Measurements from ENCODE around the gene C19orf25.

DNA sequence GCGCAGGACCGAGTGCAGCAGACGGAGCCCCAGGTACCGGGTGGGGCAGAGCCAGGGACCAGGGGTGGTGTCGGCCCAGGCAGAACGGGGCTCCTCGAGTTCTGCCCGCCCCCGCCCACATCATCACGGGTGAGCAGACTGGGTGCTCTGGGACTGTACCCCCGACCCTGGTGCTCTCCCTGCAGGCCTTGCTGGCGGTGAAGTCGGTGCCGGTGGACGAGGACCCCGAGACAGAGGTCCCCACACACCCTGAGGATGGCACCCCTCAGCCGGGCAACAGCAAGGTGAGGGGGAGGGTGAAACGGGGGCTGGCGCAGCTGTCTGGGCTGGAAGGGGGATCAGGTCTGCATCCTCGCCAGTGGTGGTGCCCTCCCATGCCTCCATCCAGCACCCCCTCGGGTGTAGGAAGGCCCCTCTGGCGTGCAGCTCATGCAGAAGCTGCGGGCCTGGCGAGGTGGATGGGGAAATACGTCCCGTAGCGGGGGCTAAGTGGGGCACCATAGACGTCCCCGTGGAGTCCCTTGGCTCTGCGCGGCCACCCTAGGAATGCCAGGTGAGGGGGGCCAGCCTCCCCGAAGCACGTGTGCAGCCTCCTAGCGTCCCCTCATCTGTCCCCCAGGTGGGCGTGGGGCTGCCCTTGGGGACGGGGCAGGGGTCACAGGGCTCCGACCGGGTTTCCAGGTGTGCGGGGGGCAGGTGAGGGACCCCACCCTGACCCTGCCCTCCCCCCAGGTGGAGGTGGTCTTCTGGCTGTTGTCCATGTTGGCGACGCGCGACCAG, 22.7 kb downstream of the C19orf25 start:
- no peak for TF ChIP-seq POLR2A (IDR thresholded peaks at IDR 0.05)
- TF ChIP-seq, protein P1, sequence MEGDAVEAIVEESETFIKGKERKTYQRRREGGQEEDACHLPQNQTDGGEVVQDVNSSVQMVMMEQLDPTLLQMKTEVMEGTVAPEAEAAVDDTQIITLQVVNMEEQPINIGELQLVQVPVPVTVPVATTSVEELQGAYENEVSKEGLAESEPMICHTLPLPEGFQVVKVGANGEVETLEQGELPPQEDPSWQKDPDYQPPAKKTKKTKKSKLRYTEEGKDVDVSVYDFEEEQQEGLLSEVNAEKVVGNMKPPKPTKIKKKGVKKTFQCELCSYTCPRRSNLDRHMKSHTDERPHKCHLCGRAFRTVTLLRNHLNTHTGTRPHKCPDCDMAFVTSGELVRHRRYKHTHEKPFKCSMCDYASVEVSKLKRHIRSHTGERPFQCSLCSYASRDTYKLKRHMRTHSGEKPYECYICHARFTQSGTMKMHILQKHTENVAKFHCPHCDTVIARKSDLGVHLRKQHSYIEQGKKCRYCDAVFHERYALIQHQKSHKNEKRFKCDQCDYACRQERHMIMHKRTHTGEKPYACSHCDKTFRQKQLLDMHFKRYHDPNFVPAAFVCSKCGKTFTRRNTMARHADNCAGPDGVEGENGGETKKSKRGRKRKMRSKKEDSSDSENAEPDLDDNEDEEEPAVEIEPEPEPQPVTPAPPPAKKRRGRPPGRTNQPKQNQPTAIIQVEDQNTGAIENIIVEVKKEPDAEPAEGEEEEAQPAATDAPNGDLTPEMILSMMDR (IDR thresholded peaks at IDR 0.05): no peak

All from heart left ventricle (tissue), 13 donors.